Subcutaneous adipose tissue (tissue), 4 donors: ENCODE measurements around the gene THAP4. TPM values are rescaled to one million over a fixed set of nuclear protein-coding genes. Genes with fewer than 3 reads are reported as not detected.

Experiments
- total RNA-seq, 4 donors: library from RNA; depleted of rRNA; stranded (reverse); fragments of >200 nt; gene quantifications; one replicate each; pipeline ENCODE4 v1.1.0, GENCODE V29; 2016
- TF ChIP-seq, protein P1 (sequence below): fragments of 450-650 bp; IDR thresholded peaks from one replicate; pipeline ENCODE4 v1.5.1; 2016; ENCODE audit warnings: low read depth, mild to moderate bottlenecking, control low read depth, antibody characterized with exemption, moderate library complexity

The THAP4 gene, protein sequence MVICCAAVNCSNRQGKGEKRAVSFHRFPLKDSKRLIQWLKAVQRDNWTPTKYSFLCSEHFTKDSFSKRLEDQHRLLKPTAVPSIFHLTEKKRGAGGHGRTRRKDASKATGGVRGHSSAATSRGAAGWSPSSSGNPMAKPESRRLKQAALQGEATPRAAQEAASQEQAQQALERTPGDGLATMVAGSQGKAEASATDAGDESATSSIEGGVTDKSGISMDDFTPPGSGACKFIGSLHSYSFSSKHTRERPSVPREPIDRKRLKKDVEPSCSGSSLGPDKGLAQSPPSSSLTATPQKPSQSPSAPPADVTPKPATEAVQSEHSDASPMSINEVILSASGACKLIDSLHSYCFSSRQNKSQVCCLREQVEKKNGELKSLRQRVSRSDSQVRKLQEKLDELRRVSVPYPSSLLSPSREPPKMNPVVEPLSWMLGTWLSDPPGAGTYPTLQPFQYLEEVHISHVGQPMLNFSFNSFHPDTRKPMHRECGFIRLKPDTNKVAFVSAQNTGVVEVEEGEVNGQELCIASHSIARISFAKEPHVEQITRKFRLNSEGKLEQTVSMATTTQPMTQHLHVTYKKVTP
- 10 to 100 TPM; 24.8 to 54.3 (median 31.1) TPM for total RNA-seq

DNA sequence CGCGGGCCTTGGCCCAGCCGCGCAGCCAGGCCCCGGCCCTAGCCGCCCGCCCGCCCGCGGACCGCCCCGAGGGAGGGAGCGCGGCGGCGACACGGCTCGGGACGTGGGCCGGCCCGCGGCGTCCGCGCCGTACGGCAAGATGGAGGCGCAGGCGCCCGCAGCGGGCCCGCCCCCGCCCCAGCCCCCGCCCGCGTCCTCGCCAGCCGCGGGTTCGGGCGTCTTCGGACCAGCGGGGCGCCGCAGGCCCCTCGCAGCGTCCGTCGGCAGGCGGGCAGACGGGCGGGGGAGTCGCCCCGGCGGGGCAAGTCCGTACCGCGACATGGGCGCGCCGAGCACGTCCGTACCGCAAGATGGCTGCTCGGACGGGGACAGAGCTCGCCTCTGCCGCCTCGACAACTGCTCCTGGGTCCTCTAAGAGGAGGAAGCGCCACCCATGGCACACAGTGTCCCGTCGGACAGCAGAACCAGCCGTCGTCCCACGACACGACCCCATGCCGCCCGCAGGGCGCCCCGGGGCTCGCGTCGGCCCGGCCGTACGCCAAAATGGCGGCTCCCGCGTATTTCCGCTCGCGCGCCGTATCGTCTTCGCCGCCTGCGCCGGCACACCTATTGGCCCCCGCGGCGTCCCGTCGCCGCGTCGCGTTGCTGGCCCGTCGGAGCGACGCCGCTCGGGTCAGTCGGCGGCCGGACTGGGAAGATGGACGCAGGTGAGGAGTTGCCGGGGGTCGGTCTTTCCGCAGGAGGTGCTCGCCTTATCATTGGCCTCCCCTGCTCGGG is at the start of gene THAP4, which contains the start of gene ATG4B:
TSS of gene THAP4 (minus strand) at position 141 of the 777 bp plus-strand sequence. CDS start 141 bp downstream, outside the sequence.
TSS of gene ATG4B (plus strand) at position 676 of the 777 bp plus-strand sequence. CDS start at position 698, 22 bp downstream.
- TF ChIP-seq, protein P1, sequence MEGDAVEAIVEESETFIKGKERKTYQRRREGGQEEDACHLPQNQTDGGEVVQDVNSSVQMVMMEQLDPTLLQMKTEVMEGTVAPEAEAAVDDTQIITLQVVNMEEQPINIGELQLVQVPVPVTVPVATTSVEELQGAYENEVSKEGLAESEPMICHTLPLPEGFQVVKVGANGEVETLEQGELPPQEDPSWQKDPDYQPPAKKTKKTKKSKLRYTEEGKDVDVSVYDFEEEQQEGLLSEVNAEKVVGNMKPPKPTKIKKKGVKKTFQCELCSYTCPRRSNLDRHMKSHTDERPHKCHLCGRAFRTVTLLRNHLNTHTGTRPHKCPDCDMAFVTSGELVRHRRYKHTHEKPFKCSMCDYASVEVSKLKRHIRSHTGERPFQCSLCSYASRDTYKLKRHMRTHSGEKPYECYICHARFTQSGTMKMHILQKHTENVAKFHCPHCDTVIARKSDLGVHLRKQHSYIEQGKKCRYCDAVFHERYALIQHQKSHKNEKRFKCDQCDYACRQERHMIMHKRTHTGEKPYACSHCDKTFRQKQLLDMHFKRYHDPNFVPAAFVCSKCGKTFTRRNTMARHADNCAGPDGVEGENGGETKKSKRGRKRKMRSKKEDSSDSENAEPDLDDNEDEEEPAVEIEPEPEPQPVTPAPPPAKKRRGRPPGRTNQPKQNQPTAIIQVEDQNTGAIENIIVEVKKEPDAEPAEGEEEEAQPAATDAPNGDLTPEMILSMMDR, result no peak

GRCh38 chr2:241686324-241686649 is 49.3 kb upstream of the THAP4 start:
- TF ChIP-seq, protein P1, result no peak

- TF ChIP-seq, protein P1, result no peak
These were observed 44.1 kb upstream of the THAP4 start for GRCh38 chr2:241680827-241681599.

GRCh38 chr2:241680044-241680443 is 43.1 kb upstream of the THAP4 start:
- TF ChIP-seq, protein P1, result no peak

DNA sequence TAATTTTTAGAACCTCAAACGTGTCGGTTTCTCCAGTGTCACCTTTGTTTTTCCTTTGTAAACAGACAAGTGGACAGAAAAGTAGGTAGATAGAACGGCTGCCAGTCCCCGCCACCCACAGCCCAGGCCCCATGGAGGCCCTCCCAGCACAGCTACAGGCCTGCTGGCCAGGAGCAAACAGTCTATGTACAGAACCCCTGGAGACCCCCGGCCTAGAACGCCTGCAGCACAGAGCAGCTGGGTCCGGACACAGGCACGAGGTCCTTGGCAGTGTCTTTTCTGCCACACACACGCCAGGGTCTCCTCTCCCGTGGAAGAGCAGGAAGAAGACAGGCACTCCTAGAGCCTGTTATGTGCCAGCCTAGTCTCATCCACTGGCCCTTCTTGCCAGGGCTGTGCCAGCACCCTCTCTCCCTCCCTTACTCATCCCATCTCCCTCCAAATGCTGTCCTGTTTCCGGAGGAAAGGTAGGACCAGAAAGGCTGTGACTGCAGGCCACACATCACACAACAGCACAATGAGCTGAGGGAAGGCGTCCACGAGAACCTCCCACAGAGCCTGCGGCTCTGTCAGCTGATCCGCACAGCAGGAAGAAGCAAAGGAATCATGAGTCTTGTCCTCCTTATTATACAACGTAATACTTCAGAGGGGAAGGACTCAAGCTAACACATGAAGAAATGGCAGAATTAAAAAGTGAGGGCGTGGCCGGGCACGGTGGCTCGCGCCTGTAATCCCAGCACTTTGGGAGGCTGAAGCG is 42.0 kb upstream of the THAP4 start:
- TF ChIP-seq, protein P1, result no peak

GRCh38 chr2:241678307-241678706 is 41.3 kb upstream of the THAP4 start:
- TF ChIP-seq, protein P1, result no peak
